DMS 273 treated with DMSO at 0.1 percent for 48 hours (cell line): ENCODE measurements around the gene DNAJA1.
"Not testable (repeated sequence)": the region's sequence is repeated elsewhere in the genome, so short reads cannot be mapped to it uniquely, and the experiment has no call there.

Experiments used
- DNase-seq: peaks from one replicate; lab custom pipeline; 2025; lab: John Stamatoyannopoulos, UW

The DNAJA1 gene

DNA sequence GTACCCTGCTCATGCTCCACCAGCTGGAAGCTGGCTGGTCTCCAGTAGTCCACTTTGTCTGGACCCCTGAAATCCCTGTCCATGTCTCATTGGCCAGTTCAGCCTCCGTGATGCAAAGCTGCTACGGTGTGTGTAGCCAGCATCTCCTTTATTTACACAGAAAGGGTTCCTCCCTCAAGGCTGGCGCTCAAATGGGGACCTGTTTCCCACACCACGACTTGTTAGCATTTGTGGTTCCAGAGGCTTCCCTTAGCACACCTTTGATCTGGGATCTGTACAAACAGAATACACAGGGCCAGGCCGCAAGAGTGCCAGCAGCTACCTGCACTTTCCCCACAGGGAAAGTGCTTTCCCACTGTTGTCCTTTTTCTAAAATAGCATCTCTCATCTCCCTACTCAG, 57.1 kb downstream of the DNAJA1 start:
- no peak for DNase-seq

DNA sequence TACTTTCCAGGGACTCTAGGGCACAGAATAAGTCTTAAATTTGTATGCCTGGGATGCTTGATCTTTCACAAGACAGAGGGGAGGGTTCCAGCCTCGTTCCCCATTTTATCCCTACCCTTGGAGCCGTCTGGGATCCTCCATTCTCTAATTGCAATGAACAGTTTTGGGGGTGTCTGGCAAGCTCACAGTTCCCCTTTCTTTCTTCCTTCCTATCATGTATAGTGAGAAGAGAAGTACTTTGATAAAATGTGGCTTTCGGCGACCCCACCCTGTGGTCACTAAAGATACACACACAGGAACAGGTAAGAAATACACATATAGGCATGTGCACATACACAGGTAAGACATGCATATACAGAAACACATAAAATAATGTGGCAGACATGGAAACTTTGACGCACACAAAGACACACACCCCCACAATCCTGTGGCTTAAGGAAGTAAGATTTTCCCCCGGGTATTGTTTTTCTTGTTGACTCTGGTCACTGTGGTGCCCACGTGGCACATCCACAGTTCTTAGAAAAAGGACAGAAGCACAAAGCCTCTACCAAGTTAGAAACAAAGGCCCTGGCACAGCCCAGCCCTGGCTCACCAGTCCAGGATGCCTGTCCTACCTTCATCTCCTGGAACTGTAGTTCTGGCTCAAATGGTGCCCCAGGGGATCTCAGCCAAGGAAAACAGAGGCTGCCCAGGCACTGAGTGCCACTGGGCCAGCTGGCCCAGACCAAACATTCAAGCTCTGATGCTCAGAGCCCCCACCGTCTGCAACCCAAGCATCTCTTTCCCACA, 57.7 kb downstream of the DNAJA1 start:
- DNase-seq = no peak

DNA sequence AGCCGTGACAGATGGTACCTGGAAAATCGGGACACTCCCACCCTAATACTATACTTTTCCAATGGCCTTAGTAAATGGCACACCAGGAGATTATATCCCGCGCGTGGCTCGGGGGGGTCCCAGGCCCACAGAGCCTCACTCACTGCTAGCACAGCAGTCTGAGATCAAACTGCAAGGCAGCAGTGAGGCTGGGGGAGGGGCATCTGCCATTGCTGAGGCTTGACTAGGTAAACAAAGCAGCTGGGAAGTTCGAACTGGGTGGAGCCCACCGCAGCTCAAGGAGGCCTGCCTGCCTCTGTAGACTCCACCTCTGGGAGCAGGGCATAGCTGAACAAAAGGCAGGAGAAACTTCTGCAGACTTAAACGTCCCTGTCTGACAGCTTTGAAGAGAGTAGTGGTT, 60.6 kb downstream of the DNAJA1 start:
- not testable (repeated sequence) for DNase-seq
